Transverse colon (tissue), 3 donors: ENCODE data around the gene MYRIP.

Source experiments
- CTCF ChIP-seq, 5 experiments: fragments of 200-600 bp in 3 of 5; fragments of 450-650 bp in 2 of 5; sonication (generic) in 3 of 5; IDR thresholded peaks; 1 replicate in 2 of 5; 2 replicates in 3 of 5; pipeline ENCODE4 v1.5.1; 2016 to 2017; ENCODE audit warnings: antibody characterized with exemption in 5 of 5, inconsistent platforms in 3 of 5, mild to moderate bottlenecking in 2 of 5, moderate library complexity in 1 of 5
- POLR2A ChIP-seq: fragments of 450-650 bp; IDR thresholded peaks from one replicate; pipeline ENCODE4 v1.6.1; 2016; ENCODE audit warnings: antibody characterized with exemption, mild to moderate bottlenecking, moderate library complexity

- no peak for TF ChIP-seq CTCF (IDR thresholded peaks at IDR 0.05)
- TF ChIP-seq POLR2A = no peak
These were observed 377.1 kb downstream of the MYRIP start for GRCh38 chr3:40186508-40186907.
